Spinal cord (tissue), 10 donors: Measurements from ENCODE around the gene NPTX1. TPM values are rescaled to one million over a fixed set of nuclear protein-coding genes. Genes with fewer than 3 reads are reported as not detected.
A peak's percentile ranks its signal among the peaks of the same experiment; 100 is the strongest.

ENCODE experiments used
- DNase-seq, 6 donors: peaks; one replicate each; pipeline versions ENCODE4 v3.0.0 to v3.0.0-alpha.2; 2013 to 2015; ENCODE audit warnings: low spot score in 6 of 6, low read depth in 4 of 6
- H3K27ac ChIP-seq: one replicate; pipeline ENCODE4 v1.5.1; 2013; ENCODE audit warnings: low read depth, low read length, control low read depth
- H3K27me3 ChIP-seq: one replicate; pipeline ENCODE4 v1.6.1; 2013; ENCODE audit warnings: low read length; ENCODE audit not compliant: control insufficient read depth, insufficient read depth
- H3K36me3 ChIP-seq: one replicate; pipeline ENCODE4 v1.6.1; 2013; ENCODE audit warnings: low read length; ENCODE audit not compliant: control insufficient read depth, insufficient read depth
- H3K4me1 ChIP-seq: one replicate; pipeline ENCODE4 v1.6.1; 2013; ENCODE audit warnings: low read length; ENCODE audit not compliant: control insufficient read depth, insufficient read depth
- H3K4me3 ChIP-seq: one replicate; pipeline ENCODE4 v1.5.1; 2013; ENCODE audit warnings: low read depth, low read length, control low read depth
- H3K9me3 ChIP-seq: one replicate; pipeline ENCODE4 v1.6.1; 2013; ENCODE audit warnings: low read length; ENCODE audit not compliant: control insufficient read depth, insufficient read depth
- WGBS: methylation state at CpG from one replicate; pipeline ENCODE4 v1.1.5; 2013; ENCODE audit warnings: missing lambda C conversion rate; ENCODE audit not compliant: insufficient coverage; 5-methylcytosine and 5-hydroxymethylcytosine counted together
- polyA plus RNA-seq, 2 donors: library from polyadenylated mRNA; unstranded; fragments of 120-200 nt; gene quantifications; one replicate each; pipeline ENCODE4 v1.2.1, GENCODE V29; 2013; ENCODE audit not compliant: insufficient read length in 2 of 2
- total RNA-seq, 2 donors: library from RNA; depleted of rRNA in 1 of 2; stranded (reverse); fragments of 120-200 nt in 1 of 2; fragments of >200 nt in 1 of 2; gene quantifications; one replicate each; pipeline versions ENCODE4 v1.2.3 to v1.2.4, GENCODE V29; 2013 to 2014
- donor health status: healthy.

Gene NPTX1
- total and polyA plus RNA-seq, 4 donors = 6.7 to 23.5 (median 19.9) TPM

DNA sequence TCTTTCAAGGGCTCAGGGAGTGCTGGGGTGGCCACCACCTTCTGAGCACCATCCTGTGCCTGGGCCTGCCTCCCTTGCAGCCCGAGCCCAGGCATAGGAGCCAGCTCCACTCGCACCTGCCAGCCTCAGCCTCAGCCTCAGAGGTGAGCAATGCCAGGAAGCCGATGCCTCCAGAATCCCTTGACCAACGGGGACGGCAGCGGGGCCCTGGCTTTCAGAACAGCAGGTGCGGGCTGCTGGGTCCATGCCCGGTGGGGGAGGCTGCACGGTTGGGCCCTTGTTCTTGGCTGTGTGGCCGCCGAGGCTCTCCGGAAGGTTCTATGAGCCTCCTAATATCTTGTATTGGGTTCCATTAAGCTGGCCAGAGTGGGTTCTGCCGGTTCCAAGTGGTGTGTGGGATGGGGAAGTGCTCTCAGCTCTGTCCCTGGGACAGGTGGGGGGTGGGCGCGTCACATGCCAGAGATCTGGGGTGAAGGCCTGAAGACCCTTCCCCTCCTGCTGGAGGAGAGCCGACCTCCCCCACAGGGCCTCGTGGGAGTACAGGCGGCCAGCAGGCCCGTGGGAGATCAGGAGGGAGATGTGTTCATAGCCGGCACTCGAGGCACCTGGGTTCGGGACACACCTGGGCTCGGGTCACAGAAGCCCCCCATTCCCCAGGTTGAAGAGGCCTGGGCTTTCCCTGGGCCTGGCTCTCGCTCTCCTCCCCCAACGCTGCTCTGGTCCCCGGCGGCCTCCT, 27.0 kb downstream of the NPTX1 start:
- H3K4me3 ChIP-seq = no peak overlapping the region
- no peaks in the 10 kb centered on the region for H3K27me3 ChIP-seq
- no peaks in the 10 kb centered on the region for H3K9me3 ChIP-seq
- H3K4me1 ChIP-seq = peaks cover 49% of the 10 kb centered on the region
- peaks cover 9% of the 10 kb centered on the region for H3K36me3 ChIP-seq
- H3K27ac ChIP-seq = no peak overlapping the region
- no peak for DNase-seq
- 79% methylated on average over 24 of the region's 27 CpGs for WGBS

DNA sequence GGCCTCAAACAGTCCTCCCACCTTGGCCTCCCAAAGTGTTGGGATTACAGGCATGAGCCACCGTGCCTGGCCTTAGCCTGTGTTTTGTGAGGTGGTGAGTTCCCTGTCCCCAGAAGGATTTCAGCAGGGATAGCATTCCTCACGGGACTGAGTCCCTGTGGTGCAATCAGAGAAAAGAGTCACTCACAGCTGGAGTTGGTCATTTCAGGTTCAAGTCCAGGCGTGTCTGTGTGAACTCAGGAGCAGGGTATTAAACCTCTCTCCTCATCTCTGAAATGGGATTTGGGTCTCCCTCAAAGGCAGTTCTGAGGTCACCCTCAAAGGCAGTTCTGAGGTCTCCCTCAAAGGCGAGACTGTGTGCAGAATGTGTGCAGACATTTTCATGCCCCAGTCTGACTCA, 28.6 kb downstream of the NPTX1 start:
- H3K4me3 ChIP-seq = no peak overlapping the region
- 78% methylated on average over 3 of the region's 4 CpGs for WGBS

DNA sequence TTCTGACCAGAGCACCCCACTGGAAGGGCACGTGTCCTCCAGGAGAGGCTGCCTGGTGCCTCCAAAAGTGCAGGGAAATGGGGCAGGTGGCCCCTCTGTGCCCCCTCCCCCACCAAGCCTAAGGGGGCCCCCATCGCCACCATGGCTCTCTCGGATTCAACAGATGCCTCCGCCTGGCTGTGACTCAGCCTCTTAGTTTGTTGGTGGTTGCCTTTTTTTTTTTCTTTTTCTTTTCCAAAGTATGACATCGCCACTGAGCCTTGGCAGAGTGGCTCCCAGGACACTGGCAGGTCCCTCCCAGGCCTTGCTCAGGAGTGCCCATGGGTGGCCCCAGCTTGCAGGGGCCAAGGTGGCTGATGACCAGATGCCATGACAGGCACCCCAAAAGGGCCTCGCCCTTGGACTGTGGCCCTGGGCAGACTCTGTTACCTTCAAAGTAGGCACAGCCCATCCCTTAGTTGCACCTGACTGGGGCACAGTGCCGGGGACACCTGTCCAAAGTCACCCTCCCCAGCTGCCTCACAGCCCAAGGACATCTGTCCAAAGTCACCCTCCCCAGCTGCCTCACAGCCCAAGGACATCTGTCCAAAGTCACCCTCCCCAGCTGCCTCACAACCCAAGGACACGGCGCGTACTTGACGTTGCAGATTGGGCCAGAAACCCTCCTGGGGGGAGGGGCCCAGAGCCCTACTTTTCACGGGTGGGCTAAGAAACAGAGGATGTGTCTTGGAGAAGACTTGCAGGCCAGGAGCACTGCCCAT, 29.6 kb downstream of the NPTX1 start:
- Histone ChIP-seq H3K36me3 (peaks cover 4% of the 10 kb centered on the region), H3K9me3 (no peaks in the 10 kb centered on the region), H3K4me1 (peaks cover 54% of the 10 kb centered on the region), H3K27ac (no peak overlapping the region), H3K4me3 (no peak overlapping the region), H3K27me3 (no peaks in the 10 kb centered on the region)
- peak in 1 of 6 donors; percentile 52 for DNase-seq
- 70% methylated on average over 5 of the region's 12 CpGs for WGBS

More for the DNA sequence above, 28.6 kb downstream of the NPTX1 start:
- no peak for DNase-seq
- no peaks in the 10 kb centered on the region for H3K27me3 ChIP-seq
- peaks cover 9% of the 10 kb centered on the region for H3K36me3 ChIP-seq
- peaks cover 49% of the 10 kb centered on the region for H3K4me1 ChIP-seq
- no peaks in the 10 kb centered on the region for H3K9me3 ChIP-seq
- no peak overlapping the region for H3K27ac ChIP-seq

DNA sequence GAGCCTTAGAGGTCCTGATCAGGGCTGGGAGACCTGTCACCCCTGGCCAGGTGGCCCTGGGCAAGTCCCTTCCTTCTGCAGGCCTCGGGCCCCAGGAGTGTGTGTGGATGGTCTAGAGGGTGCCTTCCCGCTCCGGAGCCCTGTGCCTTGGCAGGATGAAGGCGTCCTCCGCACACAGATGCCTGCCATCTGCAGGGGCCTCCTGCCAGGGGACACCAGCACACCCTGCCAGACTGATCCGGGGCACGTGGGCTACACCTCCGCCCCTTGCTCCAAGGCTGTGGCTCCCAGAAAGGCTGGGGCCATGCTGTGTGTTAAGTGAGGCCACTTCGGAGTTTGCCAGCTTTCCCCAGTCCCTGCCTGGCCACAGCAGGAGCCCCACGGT, 30.7 kb downstream of the NPTX1 start:
- H3K4me3 ChIP-seq = no peak overlapping the region
- H3K4me1 ChIP-seq = peaks cover 62% of the 10 kb centered on the region
- peak in 1 of 6 donors; percentile 84 for DNase-seq
- no peaks in the 10 kb centered on the region for H3K9me3 ChIP-seq
- H3K27ac ChIP-seq = no peak overlapping the region
- WGBS = 58% methylated on average over 3 of the region's 10 CpGs
- H3K27me3 ChIP-seq = no peaks in the 10 kb centered on the region
- peaks cover 10% of the 10 kb centered on the region for H3K36me3 ChIP-seq

DNA sequence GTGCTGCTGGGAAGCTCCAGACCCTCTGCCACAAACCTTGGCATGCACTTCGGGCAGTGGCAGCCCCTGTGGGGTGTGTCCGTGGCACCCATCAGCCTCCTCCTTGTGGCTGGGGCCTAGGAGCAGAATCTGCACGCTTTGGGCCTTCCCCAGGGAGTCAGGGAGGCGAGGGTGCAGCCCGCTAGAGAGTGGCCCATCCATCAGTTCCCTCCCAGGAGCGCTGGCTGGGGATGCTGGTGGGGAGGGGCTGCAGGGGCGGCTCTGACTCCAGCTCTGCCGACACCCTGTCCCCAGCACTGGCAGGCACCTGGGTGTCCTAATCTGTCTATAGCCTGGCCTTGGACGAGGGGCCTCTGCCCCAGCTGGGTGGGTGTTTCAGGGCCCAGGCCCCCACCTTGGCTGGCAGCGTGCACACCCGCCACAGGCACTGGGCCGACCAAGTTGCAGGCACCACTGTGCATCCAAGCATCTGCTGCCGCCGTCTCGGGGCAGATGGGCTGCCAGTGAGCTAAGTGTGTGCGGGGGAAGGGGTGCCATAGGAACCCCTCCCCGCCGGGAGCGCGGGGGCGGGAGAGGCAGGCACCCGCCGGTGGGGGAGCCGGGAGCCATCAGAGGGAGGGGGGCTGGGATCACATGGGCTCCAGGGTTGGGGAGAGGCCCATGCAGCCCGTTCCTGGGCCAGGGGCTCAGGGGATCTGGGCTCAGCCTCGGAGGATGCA, 31.2 kb downstream of the NPTX1 start:
- peaks cover 10% of the 10 kb centered on the region for H3K36me3 ChIP-seq
- H3K27me3 ChIP-seq = no peaks in the 10 kb centered on the region
- no peaks in the 10 kb centered on the region for H3K9me3 ChIP-seq
- WGBS = 33% methylated on average over 23 of the region's 26 CpGs
- H3K4me3 ChIP-seq = no peak overlapping the region
- H3K4me1 ChIP-seq = peaks cover 57% of the 10 kb centered on the region
- no peak overlapping the region for H3K27ac ChIP-seq
- peak in 2 of 6 donors; percentile 45 to 90 for DNase-seq

DNA sequence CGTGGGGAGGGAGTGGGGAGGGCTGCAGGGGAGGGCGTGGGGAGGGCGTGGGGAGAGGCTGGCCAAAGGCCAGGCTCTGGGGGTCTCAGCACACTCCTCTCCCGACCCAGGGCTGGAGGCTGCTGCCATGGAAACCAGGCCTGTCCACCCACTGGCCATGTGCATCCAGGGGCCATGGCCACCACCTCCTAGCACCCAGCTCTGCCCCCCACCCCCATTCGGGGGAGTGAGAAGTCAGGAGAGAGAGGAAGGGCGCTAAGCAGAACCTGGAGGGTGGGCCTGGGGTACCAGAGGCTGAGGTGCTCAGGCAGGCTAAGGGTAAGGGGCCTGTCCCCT, 31.8 kb downstream of the NPTX1 start:
- Histone ChIP-seq H3K36me3 (peaks cover 12% of the 10 kb centered on the region), H3K27me3 (no peaks in the 10 kb centered on the region), H3K4me3 (no peak overlapping the region), H3K4me1 (peaks cover 56% of the 10 kb centered on the region), H3K9me3 (no peaks in the 10 kb centered on the region), H3K27ac (no peak overlapping the region)
- no peak for DNase-seq
- WGBS = 33% methylated on average over 2 of the region's 6 CpGs

DNA sequence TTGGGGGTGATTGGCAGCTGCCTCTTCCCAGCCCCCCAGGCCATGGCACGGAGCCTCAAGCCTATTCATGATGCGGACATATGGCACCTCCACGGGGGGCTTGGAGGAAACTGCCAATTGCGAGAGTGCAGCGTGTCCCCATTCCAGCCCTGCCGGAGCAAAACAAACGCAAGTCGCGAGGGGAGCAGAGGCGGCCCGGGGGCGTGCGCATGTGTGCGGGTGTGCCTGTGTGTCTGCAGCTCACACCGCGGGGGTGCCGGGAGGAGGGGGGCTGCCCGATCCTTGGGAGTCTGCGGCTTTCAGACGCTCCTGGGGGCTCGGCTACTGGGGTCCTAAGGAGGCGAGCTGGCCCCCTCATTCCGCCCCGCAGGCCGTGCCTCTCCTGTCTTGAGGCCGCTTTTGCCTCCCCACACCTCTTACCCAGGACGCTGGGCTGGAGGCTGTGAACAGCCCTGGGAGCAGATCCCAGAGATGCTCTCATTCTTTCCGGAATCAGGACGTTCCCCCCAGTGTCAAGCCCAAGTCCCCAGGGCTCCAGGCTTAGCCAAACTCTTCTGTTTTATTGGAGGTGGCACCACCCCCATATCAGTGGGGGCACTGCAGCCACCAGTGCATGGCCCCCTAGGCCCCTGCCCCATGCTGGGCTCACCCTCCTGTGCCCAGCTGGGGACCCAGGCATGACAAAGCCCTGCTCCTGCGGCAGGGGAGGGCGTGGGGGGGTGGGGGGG, 32.3 kb downstream of the NPTX1 start:
- WGBS = 5% methylated on average over 29 of the region's 31 CpGs
- Histone ChIP-seq H3K27me3 (no peaks in the 10 kb centered on the region), H3K9me3 (no peaks in the 10 kb centered on the region), H3K27ac (no peak overlapping the region), H3K36me3 (peaks cover 13% of the 10 kb centered on the region), H3K4me3 (no peak overlapping the region), H3K4me1 (peaks cover 56% of the 10 kb centered on the region)
- DNase-seq = peak in 2 of 6 donors; percentile 89

DNA sequence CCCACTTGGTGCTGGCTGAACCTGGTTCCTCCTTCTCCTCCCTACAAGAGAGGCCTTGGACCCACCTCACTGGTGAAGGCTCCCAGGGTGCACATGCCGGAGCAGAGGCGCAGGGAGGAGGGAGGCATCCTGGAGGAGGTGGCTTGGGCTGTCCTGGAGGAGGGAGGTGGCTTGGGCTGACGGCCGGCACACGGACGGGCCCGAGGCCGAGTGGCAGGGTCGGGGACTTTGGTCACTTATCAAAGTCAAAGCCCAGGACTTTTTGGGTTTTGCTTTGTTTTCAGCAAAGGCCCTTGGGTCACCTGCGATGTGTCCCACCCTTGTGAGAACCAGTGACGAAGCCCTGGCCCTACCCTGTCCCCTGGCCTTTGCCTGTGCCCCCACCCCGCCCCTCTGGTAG, 32.9 kb downstream of the NPTX1 start:
- no peaks in the 10 kb centered on the region for H3K27me3 ChIP-seq
- no peak overlapping the region for H3K4me3 ChIP-seq
- H3K9me3 ChIP-seq = no peaks in the 10 kb centered on the region
- H3K36me3 ChIP-seq = peaks cover 18% of the 10 kb centered on the region
- WGBS = 31% methylated on average over 11 of the region's 12 CpGs
- DNase-seq = no peak
- peaks cover 56% of the 10 kb centered on the region for H3K4me1 ChIP-seq
- no peak overlapping the region for H3K27ac ChIP-seq

DNA sequence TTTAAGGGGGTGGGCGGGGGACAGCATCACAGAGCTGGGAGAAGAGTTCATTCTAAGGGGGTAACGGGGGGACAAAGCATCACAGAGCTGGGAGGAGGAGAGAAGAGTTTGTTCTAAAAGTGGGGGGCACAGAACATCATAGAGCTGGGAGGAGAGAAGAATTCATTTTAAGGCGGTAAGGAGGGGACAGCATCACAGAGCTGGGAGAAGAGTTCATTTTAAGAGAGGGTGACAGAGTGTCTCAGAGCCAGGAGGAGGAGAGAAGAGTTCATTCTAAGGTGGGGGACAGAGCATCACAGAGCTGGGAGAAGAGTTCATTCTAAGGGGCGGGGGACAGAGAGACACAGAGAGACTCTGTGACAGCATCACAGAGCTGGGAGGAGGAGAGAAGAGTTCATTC, 33.6 kb downstream of the NPTX1 start:
- WGBS = 77% methylated on average over 4 of the region's 4 CpGs

More for the DNA sequence above, 33.6 kb downstream of the NPTX1 start:
- Histone ChIP-seq H3K27ac (no peak overlapping the region), H3K27me3 (no peaks in the 10 kb centered on the region), H3K4me3 (no peak overlapping the region), H3K9me3 (no peaks in the 10 kb centered on the region), H3K4me1 (peaks cover 56% of the 10 kb centered on the region), H3K36me3 (peaks cover 24% of the 10 kb centered on the region)
- no peak for DNase-seq
